Raji (cell line): ENCODE data around the gene CSMD2.

Source experiments
- POLR2A ChIP-seq: IDR thresholded peaks from 2 replicates; pipeline ENCODE4 v1.6.1; 2011; ENCODE audit warnings: low read depth, low read length, control low read depth; ENCODE audit not compliant: insufficient read depth

Gene CSMD2

DNA sequence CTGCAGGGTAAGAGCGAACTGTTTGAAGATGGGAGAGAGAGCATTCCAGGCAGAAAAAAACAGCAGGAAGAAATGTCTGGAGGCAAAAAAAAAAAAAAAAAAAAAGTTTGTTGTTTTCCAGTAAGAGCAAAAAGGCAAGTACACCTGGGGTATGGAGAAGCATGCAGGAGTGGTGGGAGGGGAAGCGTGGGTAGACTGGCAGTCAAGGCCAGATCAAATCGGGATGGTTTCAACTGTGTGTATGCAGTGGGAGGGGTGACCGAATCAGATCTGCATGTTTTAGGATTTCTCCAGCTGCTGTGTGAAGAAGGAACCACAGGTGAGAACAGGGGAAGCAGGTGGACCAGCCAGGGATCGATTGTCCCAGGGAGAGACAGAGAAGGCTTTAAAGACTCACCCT, 34.7 kb downstream of the CSMD2 start:
- no peak for TF ChIP-seq POLR2A

DNA sequence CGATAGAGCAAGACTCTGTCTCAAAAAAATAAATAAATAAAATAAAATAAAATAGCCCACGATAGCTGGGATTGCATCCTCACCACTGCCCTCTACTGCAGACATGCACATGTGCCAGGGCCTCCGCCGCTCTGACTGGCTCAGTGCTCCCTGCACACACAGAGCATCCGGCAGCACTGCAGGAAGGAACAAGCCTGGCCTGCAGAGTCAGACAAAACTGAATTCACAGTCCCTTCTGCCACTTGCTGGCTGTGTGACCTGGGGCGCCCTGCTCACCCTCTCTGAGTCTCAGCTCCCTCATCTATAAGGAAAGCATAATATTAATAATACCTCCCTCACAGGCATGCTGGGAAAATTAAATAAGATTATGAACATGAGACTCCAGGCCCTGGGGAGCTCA, 35.4 kb downstream of the CSMD2 start:
- no peak for TF ChIP-seq POLR2A

DNA sequence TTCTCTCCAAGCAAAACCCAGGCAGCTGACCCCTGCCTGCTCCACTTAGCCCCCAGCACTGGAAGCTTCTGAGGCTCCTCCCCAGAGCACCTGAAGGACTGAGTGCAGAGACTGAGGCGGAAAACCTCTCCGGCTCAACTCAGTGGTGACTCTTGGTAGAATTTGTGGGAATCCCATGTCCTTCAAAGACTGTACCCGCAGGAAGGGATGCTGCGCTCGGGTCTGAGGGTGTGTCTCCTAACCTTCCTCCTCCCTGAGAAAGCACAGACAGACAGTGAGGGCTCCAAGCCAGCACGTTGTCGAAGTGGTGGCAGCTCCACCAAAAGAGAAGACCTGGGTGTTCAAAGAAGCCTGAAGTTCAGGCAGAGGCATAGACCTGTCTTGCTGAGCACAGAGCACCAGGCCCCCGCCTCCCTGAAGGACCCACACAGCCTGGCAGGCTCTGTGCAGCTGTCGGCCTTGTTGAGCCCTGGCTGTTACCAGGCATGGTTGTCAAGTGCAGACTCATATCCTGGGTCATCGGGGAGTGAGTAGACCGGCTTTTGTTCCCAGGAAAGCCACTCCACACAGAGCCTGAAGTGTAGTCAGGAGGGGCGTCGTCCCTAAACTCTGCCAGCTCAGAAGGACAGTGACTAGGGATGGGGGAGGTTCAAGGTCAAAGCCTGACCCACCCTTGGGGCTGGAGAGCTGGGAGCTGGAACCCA, 36.7 kb downstream of the CSMD2 start:
- TF ChIP-seq POLR2A: no peak

DNA sequence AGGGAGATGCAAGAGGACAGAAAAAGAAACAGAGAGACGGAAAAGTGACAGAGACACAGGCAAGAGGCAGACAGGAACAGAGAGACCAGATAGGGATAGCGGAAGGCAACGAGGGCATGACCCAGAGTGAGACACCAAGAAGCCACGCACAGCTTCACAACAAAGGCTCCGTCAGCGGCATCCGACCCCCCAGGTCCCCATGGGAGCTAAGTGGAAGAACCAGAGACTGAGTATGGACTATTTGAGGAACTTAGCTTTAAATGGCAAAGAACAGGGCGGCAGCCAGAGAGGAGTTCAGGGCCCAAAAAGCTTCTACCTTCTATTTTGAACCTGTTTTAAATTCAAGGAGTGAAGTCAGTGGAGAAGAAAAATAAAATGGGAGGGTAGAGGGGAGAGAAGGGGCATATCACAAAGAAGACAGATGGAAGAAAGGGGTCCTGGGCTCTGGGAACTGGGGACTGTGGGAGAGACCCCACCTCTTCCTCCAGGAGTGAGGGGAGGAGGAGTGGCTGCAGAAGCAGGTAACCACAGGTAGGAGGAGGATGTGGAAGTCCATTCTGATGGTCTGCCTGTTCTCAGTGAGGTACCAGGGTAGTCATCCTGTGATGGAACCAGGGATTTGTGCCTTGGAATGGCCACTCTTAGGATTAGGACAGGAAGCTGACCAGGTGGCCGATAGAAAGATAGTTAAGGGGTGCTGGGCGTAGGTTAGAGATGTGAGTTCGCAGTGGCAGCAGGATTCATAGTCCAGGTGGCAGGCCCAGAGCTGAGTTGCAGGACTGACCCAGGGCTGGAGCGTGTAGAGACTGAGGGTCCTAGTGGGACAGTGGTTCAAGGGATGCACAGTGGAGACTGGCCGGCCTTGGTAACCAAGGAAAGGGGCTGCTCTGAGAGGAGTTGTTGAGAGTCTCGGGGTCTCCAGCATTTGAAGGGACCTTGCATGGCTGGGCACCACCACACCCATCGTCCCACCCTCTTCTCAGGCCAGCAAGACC, 37.7 kb downstream of the CSMD2 start:
- no peak for TF ChIP-seq POLR2A

DNA sequence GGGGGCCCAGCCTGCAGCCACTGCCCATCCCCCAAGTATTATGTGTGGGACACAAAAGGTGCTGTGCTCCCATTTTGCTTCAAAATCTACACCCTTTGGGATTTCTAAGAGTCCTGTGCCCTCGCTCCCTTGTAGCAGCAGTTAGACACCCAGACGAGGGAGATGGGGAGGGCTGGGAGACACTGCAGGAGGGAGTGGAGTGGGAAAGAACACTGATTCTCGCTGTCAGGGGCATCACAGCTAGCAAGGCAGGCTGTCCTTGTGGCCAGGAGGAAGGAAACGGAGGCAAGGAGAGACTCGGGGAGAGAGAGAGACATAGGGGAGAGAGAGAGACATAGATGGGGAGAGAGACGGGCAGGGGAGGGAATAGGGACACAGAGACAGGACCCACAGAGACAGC, 38.5 kb downstream of the CSMD2 start:
- no peak for TF ChIP-seq POLR2A

DNA sequence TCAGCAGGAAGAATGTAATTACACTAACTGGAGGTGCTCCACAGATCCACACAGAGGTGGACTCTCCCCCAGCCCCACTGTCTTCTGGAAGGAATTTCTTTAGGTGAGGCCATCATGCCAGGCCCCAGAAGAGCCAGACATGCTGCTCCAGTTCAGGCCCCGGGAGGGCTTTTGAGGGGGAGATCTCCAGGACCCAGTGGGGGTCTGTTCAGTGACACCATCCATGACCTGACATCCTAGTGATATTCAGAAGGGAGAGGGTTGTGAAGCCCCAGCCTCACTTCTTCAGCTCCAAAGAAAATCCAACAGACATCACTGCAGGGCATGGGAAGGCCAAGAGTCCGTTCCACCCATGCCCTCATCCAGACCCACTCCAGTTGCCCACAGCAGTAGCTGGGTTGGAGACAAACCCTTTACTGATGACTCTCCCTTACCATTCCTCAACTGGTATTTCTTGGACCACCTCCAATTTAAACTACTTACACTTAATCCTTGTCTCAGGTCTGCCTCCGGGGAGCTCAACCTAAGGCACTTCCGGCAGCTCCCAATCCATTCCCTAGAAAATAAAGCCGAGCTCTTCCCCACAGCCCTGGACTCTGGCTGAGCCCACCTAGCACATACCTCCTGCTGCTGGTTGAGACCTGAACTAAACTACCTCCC, 39.2 kb downstream of the CSMD2 start:
- TF ChIP-seq POLR2A: no peak

DNA sequence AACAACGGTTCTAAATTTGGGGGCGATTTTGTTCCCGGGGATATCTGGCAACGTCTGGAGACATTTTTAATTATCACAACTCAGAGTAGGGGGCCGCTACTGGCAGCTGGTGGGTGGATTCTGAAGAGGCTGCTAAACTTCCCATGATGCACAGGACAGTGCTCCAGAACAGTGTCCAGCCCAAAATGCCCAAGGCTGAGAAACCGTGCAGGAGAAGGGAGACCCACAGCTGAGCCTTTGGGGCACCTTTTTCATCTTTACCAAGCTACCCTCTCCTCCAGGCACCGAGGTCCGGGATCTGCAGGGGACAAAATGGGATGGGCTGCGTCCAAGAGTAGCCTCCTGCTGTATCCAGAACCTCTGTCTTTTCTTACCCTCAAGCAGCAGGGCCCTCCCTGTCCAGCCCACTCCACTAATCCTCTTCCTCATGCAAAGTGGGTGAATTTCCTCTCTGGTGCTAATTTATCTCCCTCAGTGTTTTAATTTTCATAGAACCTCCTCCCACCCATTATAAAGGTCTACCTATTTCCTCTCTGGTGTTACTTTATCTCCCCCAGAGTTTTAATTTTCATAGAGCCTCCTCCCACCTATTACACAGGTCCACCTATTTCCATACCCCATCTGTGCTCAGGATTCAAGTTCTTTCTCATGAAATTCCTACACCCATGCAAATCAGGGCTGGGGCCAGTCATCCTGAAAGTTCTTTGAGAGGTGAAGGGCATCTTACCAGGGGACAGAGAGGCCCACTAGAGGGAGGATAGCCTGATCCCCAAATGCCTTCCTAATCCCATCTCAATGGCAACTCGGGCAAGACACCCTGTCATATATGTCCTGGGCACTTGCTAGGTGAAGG, 42.7 kb downstream of the CSMD2 start:
- no peak for TF ChIP-seq POLR2A

DNA sequence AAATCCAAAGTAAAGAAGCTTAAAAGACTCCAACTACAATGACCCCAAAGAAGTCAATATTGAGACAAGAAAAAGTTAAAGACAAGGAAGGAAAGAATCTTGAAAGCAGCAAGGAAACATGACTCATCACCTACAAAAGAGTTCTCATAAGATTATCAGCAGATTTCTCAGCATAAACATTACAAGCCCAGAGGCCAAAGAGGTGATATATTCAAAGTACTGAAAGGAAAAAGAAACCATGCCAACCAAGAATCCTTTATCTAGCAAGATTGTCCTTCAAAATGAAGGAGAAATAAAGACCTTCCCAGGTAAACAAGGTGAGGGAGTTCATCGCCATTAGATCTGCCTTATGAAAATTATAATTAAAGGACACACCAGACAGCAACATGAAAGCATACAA, 49.8 kb downstream of the CSMD2 start:
- no peak for TF ChIP-seq POLR2A

DNA sequence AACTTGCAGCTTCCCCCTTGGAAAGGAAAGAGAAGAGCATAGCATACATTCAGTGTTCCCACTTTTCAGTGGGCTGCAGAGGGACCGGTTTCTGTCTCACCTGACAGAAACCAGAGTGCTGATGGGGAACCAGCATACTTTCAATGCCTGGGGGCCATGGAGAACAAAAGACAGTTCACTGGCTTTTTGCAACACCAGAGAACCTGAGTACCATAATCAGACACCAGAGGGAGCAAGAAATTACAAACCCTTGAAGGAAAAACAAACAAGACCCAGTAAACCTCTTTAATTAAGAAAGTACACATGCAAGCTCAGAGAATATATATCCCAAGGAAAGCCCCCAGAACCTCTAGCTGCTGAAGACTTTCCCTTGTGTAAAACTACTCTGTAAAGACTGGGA, 51.1 kb downstream of the CSMD2 start:
- TF ChIP-seq POLR2A: no peak

DNA sequence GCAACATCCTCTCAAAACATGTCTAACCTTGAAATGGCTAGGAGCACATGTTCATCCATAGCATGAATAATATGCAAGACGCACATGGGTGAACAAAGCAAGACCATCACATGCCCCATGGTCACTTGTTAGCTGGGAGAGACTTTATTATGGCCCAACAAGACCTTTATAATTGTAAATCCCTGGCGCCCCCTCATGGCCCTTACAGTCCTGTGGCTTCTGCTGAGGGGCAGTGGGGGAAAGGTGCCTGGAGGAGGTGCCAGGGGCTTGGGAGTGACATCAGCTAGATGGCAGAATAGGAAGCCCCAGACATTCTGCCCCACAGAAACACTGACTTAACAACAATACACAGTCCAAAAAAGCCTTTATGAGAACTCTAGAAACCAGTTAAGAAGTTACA, 51.7 kb downstream of the CSMD2 start:
- TF ChIP-seq POLR2A: no peak

DNA sequence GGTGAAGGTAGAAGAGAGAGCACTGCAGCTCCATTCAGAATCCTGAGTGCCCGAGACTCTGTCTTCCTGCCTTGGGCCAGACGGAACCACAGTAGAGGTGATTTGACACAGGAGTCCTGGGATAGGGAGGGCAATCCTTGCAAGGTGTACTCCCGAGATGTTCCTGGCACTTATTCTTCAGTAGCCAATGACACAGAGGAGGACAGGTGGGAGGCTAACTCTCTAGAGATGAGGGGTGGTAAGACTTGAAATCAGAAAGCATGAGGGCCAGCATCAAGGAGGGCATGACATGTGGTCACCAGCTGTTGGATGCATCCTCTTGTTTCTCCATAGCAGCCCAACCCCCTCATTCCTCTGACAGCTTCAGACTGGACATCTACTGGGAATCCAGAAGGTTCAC, 56.3 kb downstream of the CSMD2 start:
- no peak for TF ChIP-seq POLR2A

DNA sequence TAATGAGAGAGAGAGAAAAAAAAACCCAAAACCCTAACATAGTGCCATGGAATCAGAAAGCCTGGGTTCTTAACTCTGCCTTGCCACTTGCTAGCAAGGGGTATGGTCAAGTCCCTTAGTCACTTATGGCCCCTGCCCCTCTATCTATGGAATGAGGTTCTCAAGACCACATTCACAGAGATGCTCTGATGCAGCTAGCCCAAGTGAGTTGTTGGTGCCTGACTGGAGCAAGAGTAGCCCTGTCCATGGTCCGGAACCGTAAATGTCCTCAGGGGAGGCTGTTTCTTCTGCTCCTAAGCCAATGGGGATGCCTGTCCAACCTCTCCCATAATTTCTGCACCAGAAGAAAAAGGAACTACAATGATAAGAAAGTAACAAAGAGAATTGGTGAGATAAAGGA, 56.8 kb downstream of the CSMD2 start:
- TF ChIP-seq POLR2A: no peak

DNA sequence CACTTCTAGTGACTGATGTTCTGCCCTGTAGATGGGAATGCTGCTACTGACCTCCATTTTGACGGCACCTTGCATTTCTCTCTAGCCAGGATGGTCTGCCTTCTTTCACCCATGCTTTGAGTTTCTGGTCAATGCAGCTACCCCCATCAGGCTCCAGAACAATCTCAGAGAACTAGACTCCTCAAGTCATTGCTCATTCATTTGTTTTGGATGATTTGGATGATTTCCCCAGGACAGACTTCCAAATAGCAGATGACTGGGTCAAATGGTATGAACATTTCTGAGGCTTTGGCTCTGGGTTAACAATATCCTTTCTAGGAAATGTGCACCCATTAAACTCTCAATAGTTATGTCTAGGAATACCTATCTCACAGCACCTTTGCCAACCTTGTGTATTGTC, 63.9 kb downstream of the CSMD2 start:
- no peak for TF ChIP-seq POLR2A

DNA sequence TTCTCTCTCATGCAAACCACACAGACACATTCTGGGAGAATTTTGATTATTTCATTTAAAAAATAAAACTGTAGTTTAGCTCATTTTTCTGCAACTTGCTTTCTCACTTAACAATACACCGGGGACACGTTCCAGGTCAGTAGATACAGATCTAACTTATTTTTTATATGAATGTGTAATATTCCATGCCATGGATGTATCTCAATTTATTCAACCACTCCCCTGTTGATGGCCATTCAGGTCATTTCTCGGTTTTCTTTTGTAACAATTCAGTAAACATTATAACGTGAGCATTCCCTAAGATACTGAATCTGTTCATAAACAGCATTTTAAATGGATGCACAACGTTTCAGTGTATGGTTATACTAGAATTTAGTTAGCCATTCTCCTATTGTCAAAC, 64.7 kb downstream of the CSMD2 start:
- no peak for TF ChIP-seq POLR2A

DNA sequence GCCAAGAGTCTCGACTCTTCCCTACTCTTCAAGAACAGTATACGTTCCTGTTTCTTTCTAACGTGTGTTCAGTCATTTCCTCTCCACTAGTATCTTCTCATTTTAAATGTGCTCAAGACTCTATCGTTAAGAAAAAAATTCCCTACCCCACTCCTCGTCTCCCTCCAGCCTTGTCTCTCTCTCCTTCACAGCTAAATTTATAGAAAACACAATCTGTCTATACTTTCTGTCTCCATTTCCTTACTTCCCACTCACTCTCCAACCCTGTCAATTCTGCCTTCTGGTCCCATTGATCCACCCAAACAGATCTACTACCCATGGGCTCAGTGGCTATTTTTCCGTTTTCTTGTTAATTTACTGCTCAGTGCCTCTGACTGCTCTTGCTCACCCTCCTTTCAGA, 75.3 kb downstream of the CSMD2 start:
- TF ChIP-seq POLR2A: no peak
